ENCODE data around the gene PLPP7.

- TF ChIP-seq GATA2 (IDR thresholded peaks at IDR 0.05; ENCODE audit: low read depth, low read length), result no peak
- no peak for TF ChIP-seq GATA3 (IDR thresholded peaks at IDR 0.05; ENCODE audit: low read depth, low read length)
Observed at GRCh38 chr9:131277910-131278701, 11.4 kb upstream of the PLPP7 start.
